T-helper 1 cell treated with Interleukin-12 subunit alpha and Interleukin-12 subunit beta and Interleukin-4 antibody, amounts not matched to agents 30 μg/mL and 1 μg/mL, for 36 hours (primary cell): ENCODE results near the gene S100A11.
A peak's percentile ranks its signal among the peaks of the same experiment; 100 is the strongest.

Experiments
- H3K27ac Mint-ChIP-seq: one replicate; pipeline ENCODE4 v1.8.0; 2021; ENCODE audit warnings: mild to moderate bottlenecking, mixed read lengths
- H3K27me3 Mint-ChIP-seq: one replicate; pipeline ENCODE4 v1.8.0; 2021; ENCODE audit warnings: low read depth, mixed read lengths
- H3K36me3 Mint-ChIP-seq: one replicate; pipeline ENCODE4 v1.8.0; 2021; ENCODE audit warnings: low read depth, mixed read lengths
- H3K4me1 Mint-ChIP-seq: one replicate; pipeline ENCODE4 v1.8.0; 2021; ENCODE audit warnings: low read depth, mixed read lengths
- H3K4me3 Mint-ChIP-seq: one replicate; pipeline ENCODE4 v1.8.0; 2021; ENCODE audit warnings: mild to moderate bottlenecking, moderate library complexity, mixed read lengths
- H3K9me3 Mint-ChIP-seq: one replicate; pipeline ENCODE4 v1.8.0; 2021; ENCODE audit warnings: mixed read lengths

The S100A11 gene

GRCh38 chr1:152026895-152027294 is 9.9 kb downstream of the S100A11 start:
- H3K27ac Mint-ChIP-seq: no peak overlapping the region
- H3K4me1 Mint-ChIP-seq: peaks cover 20% of the 10 kb centered on the region
- no peak overlapping the region for H3K4me3 Mint-ChIP-seq
- H3K36me3 Mint-ChIP-seq: peaks cover 26% of the 10 kb centered on the region
- no peaks in the 10 kb centered on the region for H3K27me3 Mint-ChIP-seq
- H3K9me3 Mint-ChIP-seq: peaks cover 9% of the 10 kb centered on the region

GRCh38 chr1:152024223-152024622 is 12.6 kb downstream of the S100A11 start:
- Mint-ChIP-seq H3K4me3 (no peak overlapping the region), H3K9me3 (peaks cover 7% of the 10 kb centered on the region), H3K27me3 (no peaks in the 10 kb centered on the region), H3K27ac (no peak overlapping the region), H3K36me3 (peaks cover 11% of the 10 kb centered on the region), H3K4me1 (peaks cover 7% of the 10 kb centered on the region)

GRCh38 chr1:152023221-152023620 is 13.6 kb downstream of the S100A11 start:
- no peaks in the 10 kb centered on the region for H3K9me3 Mint-ChIP-seq
- H3K4me1 Mint-ChIP-seq: peaks cover 2% of the 10 kb centered on the region
- H3K4me3 Mint-ChIP-seq: no peak overlapping the region
- no peak overlapping the region for H3K27ac Mint-ChIP-seq
- peaks cover 4% of the 10 kb centered on the region for H3K27me3 Mint-ChIP-seq
- peaks cover 4% of the 10 kb centered on the region for H3K36me3 Mint-ChIP-seq

- H3K27ac Mint-ChIP-seq: no peak overlapping the region
- peaks cover 3% of the 10 kb centered on the region for H3K36me3 Mint-ChIP-seq
- no peak overlapping the region for H3K4me3 Mint-ChIP-seq
- H3K9me3 Mint-ChIP-seq: no peaks in the 10 kb centered on the region
- peaks cover 7% of the 10 kb centered on the region for H3K27me3 Mint-ChIP-seq
- H3K4me1 Mint-ChIP-seq: peaks cover 2% of the 10 kb centered on the region
Measured at GRCh38 chr1:152022474-152022873, 14.3 kb downstream of the S100A11 start.

- no peak overlapping the region for H3K4me3 Mint-ChIP-seq
- no peaks in the 10 kb centered on the region for H3K36me3 Mint-ChIP-seq
- peaks cover 14% of the 10 kb centered on the region for H3K27me3 Mint-ChIP-seq
- peaks cover 2% of the 10 kb centered on the region for H3K4me1 Mint-ChIP-seq
- no peaks in the 10 kb centered on the region for H3K9me3 Mint-ChIP-seq
- no peak overlapping the region for H3K27ac Mint-ChIP-seq
Measured at GRCh38 chr1:152021569-152021968, 15.2 kb downstream of the S100A11 start.

- no peak overlapping the region for H3K27ac Mint-ChIP-seq
- H3K36me3 Mint-ChIP-seq: no peaks in the 10 kb centered on the region
- H3K27me3 Mint-ChIP-seq: peaks cover 20% of the 10 kb centered on the region
- H3K9me3 Mint-ChIP-seq: no peaks in the 10 kb centered on the region
- H3K4me3 Mint-ChIP-seq: no peak overlapping the region
- H3K4me1 Mint-ChIP-seq: peaks cover 2% of the 10 kb centered on the region
Measured at GRCh38 chr1:152020849-152021248, 16.0 kb downstream of the S100A11 start.

- Mint-ChIP-seq H3K4me1 (peaks cover 5% of the 10 kb centered on the region), H3K27me3 (peaks cover 34% of the 10 kb centered on the region), H3K4me3 (no peak overlapping the region), H3K27ac (no peak overlapping the region), H3K36me3 (no peaks in the 10 kb centered on the region), H3K9me3 (no peaks in the 10 kb centered on the region)
Measured at GRCh38 chr1:152018537-152018936, 18.3 kb downstream of the S100A11 start.

- peaks cover 5% of the 10 kb centered on the region for H3K4me1 Mint-ChIP-seq
- no peaks in the 10 kb centered on the region for H3K36me3 Mint-ChIP-seq
- H3K27ac Mint-ChIP-seq: no peak overlapping the region
- no peak overlapping the region for H3K4me3 Mint-ChIP-seq
- peaks cover 34% of the 10 kb centered on the region for H3K27me3 Mint-ChIP-seq
- H3K9me3 Mint-ChIP-seq: no peaks in the 10 kb centered on the region
Measured at GRCh38 chr1:152015766-152016165, 21.0 kb downstream of the S100A11 start.

- H3K27me3 Mint-ChIP-seq: peaks cover 34% of the 10 kb centered on the region
- H3K27ac Mint-ChIP-seq: no peak overlapping the region
Measured at GRCh38 chr1:152014943-152015342, 21.9 kb downstream of the S100A11 start.

GRCh38 chr1:152013664-152014237 is 23.1 kb downstream of the S100A11 start:
- Mint-ChIP-seq H3K4me3 (no peak overlapping the region), H3K4me1 (peaks cover 5% of the 10 kb centered on the region), H3K27ac (no peak overlapping the region), H3K36me3 (no peaks in the 10 kb centered on the region), H3K27me3 (peaks cover 46% of the 10 kb centered on the region), H3K9me3 (no peaks in the 10 kb centered on the region)

More at GRCh38 chr1:152014943-152015342, 21.9 kb downstream of the S100A11 start:
- no peak overlapping the region for H3K4me3 Mint-ChIP-seq
- H3K4me1 Mint-ChIP-seq: peaks cover 5% of the 10 kb centered on the region
- H3K9me3 Mint-ChIP-seq: no peaks in the 10 kb centered on the region
- no peaks in the 10 kb centered on the region for H3K36me3 Mint-ChIP-seq

- H3K27me3 Mint-ChIP-seq: peaks cover 42% of the 10 kb centered on the region
- H3K36me3 Mint-ChIP-seq: no peaks in the 10 kb centered on the region
- peaks cover 3% of the 10 kb centered on the region for H3K4me1 Mint-ChIP-seq
- no peak overlapping the region for H3K4me3 Mint-ChIP-seq
- H3K27ac Mint-ChIP-seq: no peak overlapping the region
- H3K9me3 Mint-ChIP-seq: no peaks in the 10 kb centered on the region
Measured at GRCh38 chr1:152009691-152010090, 27.1 kb downstream of the S100A11 start.

- no peak overlapping the region for H3K4me3 Mint-ChIP-seq
- peaks cover 53% of the 10 kb centered on the region for H3K27me3 Mint-ChIP-seq
- H3K36me3 Mint-ChIP-seq: no peaks in the 10 kb centered on the region
- H3K9me3 Mint-ChIP-seq: no peaks in the 10 kb centered on the region
- H3K4me1 Mint-ChIP-seq: peaks cover 4% of the 10 kb centered on the region
- H3K27ac Mint-ChIP-seq: no peak overlapping the region
Measured at GRCh38 chr1:152007047-152007446, 29.8 kb downstream of the S100A11 start.

- H3K36me3 Mint-ChIP-seq: no peaks in the 10 kb centered on the region
- no peaks in the 10 kb centered on the region for H3K9me3 Mint-ChIP-seq
- H3K27ac Mint-ChIP-seq: no peak overlapping the region
- no peak overlapping the region for H3K4me3 Mint-ChIP-seq
- peaks cover 53% of the 10 kb centered on the region for H3K27me3 Mint-ChIP-seq
- peaks cover 7% of the 10 kb centered on the region for H3K4me1 Mint-ChIP-seq
Measured at GRCh38 chr1:152005360-152005912, 31.4 kb downstream of the S100A11 start.

GRCh38 chr1:152003846-152004442 is 32.9 kb downstream of the S100A11 start:
- Mint-ChIP-seq H3K4me1 (peaks cover 7% of the 10 kb centered on the region), H3K36me3 (no peaks in the 10 kb centered on the region), H3K27me3 (peaks cover 50% of the 10 kb centered on the region), H3K4me3 (no peak overlapping the region), H3K9me3 (no peaks in the 10 kb centered on the region), H3K27ac (peak overlapping the region; percentile 12)

GRCh38 chr1:152002960-152003359 is 33.8 kb downstream of the S100A11 start:
- Mint-ChIP-seq H3K27me3 (peaks cover 44% of the 10 kb centered on the region), H3K4me3 (no peak overlapping the region), H3K4me1 (peaks cover 7% of the 10 kb centered on the region), H3K36me3 (no peaks in the 10 kb centered on the region), H3K9me3 (no peaks in the 10 kb centered on the region), H3K27ac (no peak overlapping the region)
